Activated CD8-positive, alpha-beta memory T cell treated with anti-CD3 and anti-CD28 coated beads for 24 hours (primary cell): ENCODE results near the gene SPEF1.

Experiments used
- DNase-seq: peaks from one replicate; pipeline ENCODE4 v3.0.0-alpha.2; 2020

The SPEF1 gene

GRCh38 chr20:3728354-3728753, 52.9 kb downstream of the SPEF1 start:
- no peak for DNase-seq
